Thyroid gland (tissue), 4 donors: ENCODE measurements around the gene RGS14. TPM values are rescaled to one million over a fixed set of nuclear protein-coding genes. Genes with fewer than 3 reads are reported as not detected.

Experiments used
- DNase-seq, 2 donors: peaks; one replicate each; pipeline ENCODE4 v3.0.0-alpha.2; 2019
- H3K27ac ChIP-seq, 3 donors: fragments of 200-600 bp; sonication (generic); 1 replicate in 2 of 3; 2 replicates in 1 of 3; pipeline ENCODE4 v1.5.1; 2016 to 2019; ENCODE audit warnings: mild to moderate bottlenecking in 1 of 3, moderate library complexity in 1 of 3
- H3K27me3 ChIP-seq: fragments of 200-600 bp; sonication (generic); one replicate; pipeline ENCODE4 v1.5.1; 2019
- H3K36me3 ChIP-seq, 2 donors: fragments of 200-600 bp; sonication (generic); one replicate each; pipeline ENCODE4 v1.5.1; 2016 to 2019
- H3K4me1 ChIP-seq, 2 donors: fragments of 200-600 bp; sonication (generic); one replicate each; pipeline ENCODE4 v1.5.1; 2017 to 2019
- H3K4me3 ChIP-seq, 3 donors: fragments of 200-600 bp; sonication (generic); replicated peaks in 1 of 3; 1 replicate in 2 of 3; 2 replicates in 1 of 3; pipeline ENCODE4 v1.5.1; 2016; ENCODE audit warnings: mild to moderate bottlenecking in 1 of 3
- H3K9me3 ChIP-seq: fragments of 200-600 bp; sonication (generic); one replicate; pipeline ENCODE4 v1.5.1; 2017
- POLR2A ChIP-seq, 2 donors: fragments of 450-650 bp; IDR thresholded peaks; one replicate each; pipeline ENCODE4 v1.6.1; 2017; ENCODE audit warnings: antibody characterized with exemption in 2 of 2, mild to moderate bottlenecking in 2 of 2, moderate library complexity in 1 of 2
- WGBS, 2 donors: methylation state at CpG; one replicate each; pipeline ENCODE4 v1.1.5; 2017; 5-methylcytosine and 5-hydroxymethylcytosine counted together
- intact Hi-C: fragments of 100-400 bp; cut with DNase I; formaldehyde crosslinking; loops from one replicate; pipeline ENCODE4 v1.15.1; 2023
- total RNA-seq, 4 donors: library from RNA; depleted of rRNA; stranded (reverse); fragments of >200 nt; gene quantifications; one replicate each; pipeline ENCODE4 v1.2.3, GENCODE V29; 2016
- TF ChIP-seq, protein P1 (sequence below), 6 experiments: fragments of 200-600 bp in 3 of 6; fragments of 450-650 bp in 3 of 6; sonication (generic) in 3 of 6; IDR thresholded peaks; one replicate each; pipeline ENCODE4 v1.5.1; 2016 to 2019; ENCODE audit warnings: antibody characterized with exemption in 6 of 6, mild to moderate bottlenecking in 2 of 6, inconsistent platforms in 1 of 6, moderate library complexity in 1 of 6

The RGS14 gene
- total RNA-seq, 4 donors from 2014 or later, result 22.9 to 42.7 (median 26.7) TPM

DNA sequence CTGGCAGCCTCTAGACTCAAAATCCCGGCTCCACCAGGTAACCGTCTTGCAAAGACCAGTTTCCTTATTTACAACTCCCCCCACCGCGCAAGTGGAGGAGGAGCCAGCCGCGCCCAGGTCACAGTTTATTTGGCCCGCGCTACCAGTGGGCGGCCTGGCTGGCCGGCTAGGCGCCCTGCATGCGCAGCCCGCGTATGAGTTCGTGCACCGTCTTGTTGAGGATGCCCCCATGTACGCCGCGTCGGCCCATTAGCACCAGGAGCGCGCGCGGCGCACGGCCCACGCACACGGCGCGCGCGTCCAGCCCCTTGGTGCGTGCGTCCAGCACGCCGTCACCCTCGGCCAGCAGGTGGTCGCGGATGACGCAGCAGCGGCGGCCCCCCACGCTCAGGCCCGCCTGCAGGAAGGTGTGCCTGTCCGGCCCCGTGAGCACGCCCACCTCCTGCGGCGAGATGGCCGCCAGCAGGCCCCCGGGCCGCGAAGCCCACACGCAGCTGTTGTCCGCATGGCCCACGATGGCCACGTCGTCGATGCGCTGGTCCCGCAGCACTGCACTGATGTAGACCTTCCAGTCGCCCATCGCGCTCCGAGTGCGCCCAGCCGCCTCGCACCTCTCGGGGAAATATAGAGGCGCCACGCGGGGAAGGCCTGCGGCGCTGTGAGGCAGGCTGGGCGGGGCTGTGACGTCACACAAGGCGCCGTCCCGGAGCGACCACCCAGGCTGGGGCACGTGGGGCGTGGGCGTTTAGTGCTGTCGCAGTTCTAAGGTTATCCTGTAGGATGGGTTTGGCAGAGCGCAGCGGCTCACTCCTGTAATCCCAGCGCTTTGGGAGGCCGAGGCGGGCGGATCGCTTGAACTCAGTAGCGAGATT, 42.5 kb downstream of the RGS14 start, which contains the start of gene PFN3:
Gene PFN3 (minus strand): TSS at position 665 of the 872 bp plus-strand sequence. CDS start 85 bp downstream, at position 580.
- intact Hi-C loops, result loop anchor here (5.0 kb wide), 1 partner anchor 52 kb away; no protein-coding TSS in a partner anchor
- Histone ChIP-seq H3K36me3 (no peaks in the 10 kb centered on the region), H3K9me3 (no peaks in the 10 kb centered on the region), H3K4me1 (peaks cover 24 to 37% of the 10 kb centered on the region in 2 donors), H3K27me3 (peaks cover 17% of the 10 kb centered on the region), H3K27ac (no peak within 1 kb of the TSS), H3K4me3 (no peak within 1 kb of the TSS)
- WGBS, 2 donors, result 17 to 18% methylated on average over 16 to 53 of the region's 92 CpGs
- TF ChIP-seq POLR2A (IDR thresholded peaks at IDR 0.05), result no peak
- TF ChIP-seq, protein P1, sequence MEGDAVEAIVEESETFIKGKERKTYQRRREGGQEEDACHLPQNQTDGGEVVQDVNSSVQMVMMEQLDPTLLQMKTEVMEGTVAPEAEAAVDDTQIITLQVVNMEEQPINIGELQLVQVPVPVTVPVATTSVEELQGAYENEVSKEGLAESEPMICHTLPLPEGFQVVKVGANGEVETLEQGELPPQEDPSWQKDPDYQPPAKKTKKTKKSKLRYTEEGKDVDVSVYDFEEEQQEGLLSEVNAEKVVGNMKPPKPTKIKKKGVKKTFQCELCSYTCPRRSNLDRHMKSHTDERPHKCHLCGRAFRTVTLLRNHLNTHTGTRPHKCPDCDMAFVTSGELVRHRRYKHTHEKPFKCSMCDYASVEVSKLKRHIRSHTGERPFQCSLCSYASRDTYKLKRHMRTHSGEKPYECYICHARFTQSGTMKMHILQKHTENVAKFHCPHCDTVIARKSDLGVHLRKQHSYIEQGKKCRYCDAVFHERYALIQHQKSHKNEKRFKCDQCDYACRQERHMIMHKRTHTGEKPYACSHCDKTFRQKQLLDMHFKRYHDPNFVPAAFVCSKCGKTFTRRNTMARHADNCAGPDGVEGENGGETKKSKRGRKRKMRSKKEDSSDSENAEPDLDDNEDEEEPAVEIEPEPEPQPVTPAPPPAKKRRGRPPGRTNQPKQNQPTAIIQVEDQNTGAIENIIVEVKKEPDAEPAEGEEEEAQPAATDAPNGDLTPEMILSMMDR (IDR thresholded peaks at IDR 0.05), result no peak
- DNase-seq, result no peak

DNA sequence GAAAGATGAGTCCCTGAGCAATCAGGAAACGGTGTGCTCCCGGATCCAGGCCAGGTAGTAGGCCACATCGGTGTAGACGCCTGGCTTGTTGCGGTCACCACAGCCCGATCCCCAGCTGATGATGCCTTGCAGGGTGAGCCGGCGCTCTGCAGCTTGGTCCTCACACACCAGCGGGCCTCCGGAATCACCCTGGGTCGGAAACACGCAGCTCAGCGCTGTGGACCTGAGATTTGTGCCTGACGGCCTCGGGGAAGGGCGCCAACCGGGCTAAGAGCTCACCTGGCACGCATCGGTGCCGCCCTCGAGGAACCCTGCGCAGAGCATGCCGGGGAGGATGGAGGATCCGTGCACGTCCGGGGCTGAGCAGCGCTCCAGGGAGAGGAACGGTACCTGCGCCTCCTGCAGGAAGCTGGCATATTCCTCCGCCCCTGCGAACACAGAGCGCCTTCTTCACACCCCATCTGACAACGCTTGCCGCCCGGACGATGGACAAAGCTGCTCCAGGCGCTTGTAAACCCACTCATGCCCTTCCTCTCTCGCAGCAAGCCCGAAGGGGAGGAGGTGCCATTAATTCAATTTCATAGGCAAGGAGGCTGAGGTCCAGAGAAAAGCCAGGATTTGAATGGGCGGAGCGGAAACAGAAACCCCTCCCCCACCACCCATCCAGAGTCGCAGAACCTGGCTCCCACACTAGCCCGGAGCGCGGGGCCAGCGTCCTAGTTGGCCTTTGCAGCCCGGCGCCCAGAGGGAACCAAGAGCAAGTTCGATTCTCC, 44.7 kb downstream of the RGS14 start:
- intact Hi-C loops, result loop anchor here (5.0 kb wide), 1 partner anchor 50 kb away; no protein-coding TSS in a partner anchor
- H3K27ac ChIP-seq, result peak overlapping the region in 1 of 3 donors; percentile 1
- H3K4me3 ChIP-seq, result peak overlapping the region in 1 of 3 donors; percentile 40
- 3 to 8% methylated on average over 19 to 30 of the region's 49 CpGs for WGBS, 2 donors
- H3K4me1 ChIP-seq, result peaks cover 24 to 37% of the 10 kb centered on the region in 2 donors
- no peak for TF ChIP-seq POLR2A (IDR thresholded peaks at IDR 0.05)
- TF ChIP-seq, protein P1 (IDR thresholded peaks at IDR 0.05), result peak in 4 of 6 experiments; percentile 47 to 53 (median 50)
- peaks cover 17% of the 10 kb centered on the region for H3K27me3 ChIP-seq
- no peaks in the 10 kb centered on the region for H3K9me3 ChIP-seq
- H3K36me3 ChIP-seq, result no peaks in the 10 kb centered on the region
- DNase-seq, result peak; percentile 90 to 92

DNA sequence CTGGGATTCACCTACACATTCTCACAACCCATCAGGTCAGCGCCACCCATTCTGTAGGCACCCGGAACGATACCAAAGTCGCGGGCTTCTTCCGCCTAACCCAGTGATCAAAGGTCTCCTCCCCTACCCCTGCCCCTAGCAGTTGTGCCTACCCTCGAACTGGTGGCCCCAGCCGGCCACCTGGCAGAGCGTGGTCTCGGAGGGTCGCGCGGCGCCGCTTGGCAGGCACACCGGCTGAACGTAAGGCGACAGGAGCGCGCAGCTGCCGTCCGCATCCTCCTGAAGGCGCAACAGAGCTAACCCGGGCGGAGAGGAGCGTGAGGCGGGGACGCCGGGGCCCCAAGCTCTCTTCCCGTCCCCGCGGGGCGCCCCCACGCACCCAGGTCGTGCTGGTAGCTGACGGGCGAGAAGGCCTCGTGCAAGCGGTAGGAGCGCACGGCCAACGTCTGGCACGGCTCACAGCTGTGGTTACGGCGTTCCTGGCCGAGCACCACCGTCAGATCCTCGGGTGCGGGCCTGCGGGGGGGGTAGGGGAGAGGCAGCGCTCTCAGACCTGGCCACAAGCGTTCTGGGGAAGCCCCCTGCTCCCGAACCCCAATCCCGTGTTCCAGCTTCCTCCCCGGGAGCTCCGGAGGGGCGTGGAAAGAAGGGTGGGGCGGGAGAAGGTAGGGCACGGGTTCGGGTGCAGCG, 45.5 kb downstream of the RGS14 start:
- intact Hi-C loops, result loop anchor here (5.0 kb wide), 1 partner anchor 49 kb away; no protein-coding TSS in a partner anchor
- H3K9me3 ChIP-seq, result no peaks in the 10 kb centered on the region
- H3K4me1 ChIP-seq, result peaks cover 24 to 37% of the 10 kb centered on the region in 2 donors
- peak overlapping the region in 1 of 3 donors; percentile 40 for H3K4me3 ChIP-seq
- no peaks in the 10 kb centered on the region for H3K36me3 ChIP-seq
- H3K27ac ChIP-seq, result peak overlapping the region in 1 of 3 donors; percentile 1
- 4 to 5% methylated on average over 9 to 38 of the region's 61 CpGs for WGBS, 2 donors
- peaks cover 17% of the 10 kb centered on the region for H3K27me3 ChIP-seq
- no peak for DNase-seq
- TF ChIP-seq POLR2A (IDR thresholded peaks at IDR 0.05), result no peak
- TF ChIP-seq, protein P1 (IDR thresholded peaks at IDR 0.05), result no peak

DNA sequence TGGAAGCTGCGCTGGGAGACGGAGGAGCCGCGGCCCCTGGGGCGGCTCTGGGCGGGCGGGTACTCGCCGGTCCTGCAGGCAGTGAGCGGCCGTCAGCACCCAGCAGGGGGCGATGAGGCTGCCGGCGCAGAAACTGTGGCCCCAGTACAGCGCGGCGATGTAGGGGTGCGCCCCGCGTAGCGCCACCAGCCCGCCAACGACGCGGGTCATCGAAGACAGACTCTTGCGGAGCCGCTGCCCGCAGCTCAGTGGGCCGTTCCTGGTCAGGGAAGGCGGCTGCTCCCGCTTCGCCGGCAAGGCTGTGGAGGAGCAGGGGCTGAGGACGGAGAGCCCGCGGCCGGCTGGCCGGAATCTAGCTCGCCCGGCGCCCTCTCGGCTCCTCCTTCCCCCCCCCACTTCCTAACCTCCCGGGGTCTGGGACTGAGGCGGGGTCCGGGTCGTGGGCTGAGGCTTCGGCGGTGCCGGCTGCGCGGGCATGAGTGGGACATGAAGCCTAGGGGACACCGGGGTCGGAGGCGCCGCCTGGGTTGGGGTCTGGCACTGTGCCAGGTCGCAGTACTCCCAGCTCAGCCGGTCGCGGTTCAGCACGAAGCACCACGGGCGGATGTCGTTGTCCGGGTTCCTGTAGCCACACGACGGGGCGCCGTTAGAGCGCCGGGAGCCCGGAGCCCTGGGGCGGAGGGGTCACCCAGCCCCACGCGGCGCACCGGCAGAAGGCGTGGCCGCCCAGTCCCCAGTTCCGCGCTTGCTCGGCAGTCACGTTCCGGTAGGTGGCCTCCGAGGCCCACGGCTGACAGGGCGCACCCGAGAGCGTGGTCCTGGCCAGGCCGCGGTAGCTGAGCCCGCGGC, 46.3 kb downstream of the RGS14 start:
- H3K9me3 ChIP-seq, result no peaks in the 10 kb centered on the region
- no peaks in the 10 kb centered on the region for H3K36me3 ChIP-seq
- H3K4me3 ChIP-seq, result peak overlapping the region in 2 of 3 donors; percentile 4 to 40
- DNase-seq, result peak; percentile 83 to 85
- H3K4me1 ChIP-seq, result peaks cover 24 to 37% of the 10 kb centered on the region in 2 donors
- H3K27me3 ChIP-seq, result peaks cover 17% of the 10 kb centered on the region
- intact Hi-C loops, result loop anchor here (5.0 kb wide), 1 partner anchor 48 kb away; no protein-coding TSS in a partner anchor
- WGBS, 2 donors, result 0 to 1% methylated on average over 16 to 32 of the region's 93 CpGs
- TF ChIP-seq, protein P1 (IDR thresholded peaks at IDR 0.05), result peak; percentile 49 to 78 (median 66)
- peak in 1 of 2 donors; percentile 18 for TF ChIP-seq POLR2A (IDR thresholded peaks at IDR 0.05)
- H3K27ac ChIP-seq, result no peak overlapping the region
